Lower leg skin (tissue), 4 donors: Measurements from ENCODE around the gene GJB4. TPM values are rescaled to one million over a fixed set of nuclear protein-coding genes. Genes with fewer than 3 reads are reported as not detected.

ENCODE experiments used
- DNase-seq, 2 donors: peaks; one replicate each; pipeline ENCODE4 v3.0.0-alpha.2; 2019; ENCODE audit warnings: low spot score in 2 of 2
- H3K4me3 ChIP-seq: fragments of 200-600 bp; sonication (generic); 2 replicates; pipeline ENCODE4 v1.5.1; 2017; ENCODE audit warnings: mild to moderate bottlenecking, low read depth; ENCODE audit not compliant: poor library complexity, severe bottlenecking
- POLR2A ChIP-seq, 2 donors: fragments of 450-650 bp; IDR thresholded peaks; one replicate each; pipeline ENCODE4 v1.6.1; 2016 to 2017; ENCODE audit warnings: antibody characterized with exemption in 2 of 2, mild to moderate bottlenecking in 1 of 2, moderate library complexity in 1 of 2
- WGBS, 2 donors: methylation state at CpG; one replicate each; pipeline ENCODE4 v1.1.5; 2018; 5-methylcytosine and 5-hydroxymethylcytosine counted together
- intact Hi-C: fragments of 100-400 bp; cut with DNase I; formaldehyde crosslinking; loops from one replicate; pipeline ENCODE4 v1.15.0; 2023; ENCODE audit warnings: low total_unique reads
- total RNA-seq, 4 donors: library from RNA; depleted of rRNA; stranded (reverse); fragments of >200 nt; gene quantifications; one replicate each; pipeline ENCODE4 v1.1.0, GENCODE V29; 2016
- TF ChIP-seq, protein P1 (sequence below), 3 donors: fragments of 450-650 bp; IDR thresholded peaks; one replicate each; pipeline ENCODE4 v1.5.1; 2016; ENCODE audit warnings: antibody characterized with exemption in 3 of 3, mild to moderate bottlenecking in 3 of 3, moderate library complexity in 2 of 3

Gene GJB4
- total RNA-seq, 4 donors from 2014 or later, result 44.2 to 146 (median 55.8) TPM

DNA sequence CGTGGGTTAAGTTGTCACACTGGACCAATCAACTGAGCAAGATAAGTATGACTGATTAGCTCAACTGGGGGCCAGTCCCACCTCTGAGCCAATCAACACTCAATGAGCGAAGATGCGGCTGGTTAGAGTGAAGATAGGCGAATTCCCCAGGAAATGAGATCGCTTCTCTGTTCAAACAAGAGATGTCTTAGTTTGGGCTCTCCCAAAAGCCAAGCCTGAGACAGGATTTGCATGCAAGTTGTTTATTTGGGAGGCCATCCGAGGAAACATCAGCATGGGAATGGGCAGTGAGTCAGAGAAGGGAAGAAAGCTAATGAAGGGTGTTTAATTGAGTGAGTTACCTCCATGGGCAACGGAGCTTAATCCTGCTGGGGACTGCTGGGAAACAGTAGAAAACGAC, 9.5 kb upstream of the GJB4 start:
- no peak for DNase-seq
- no peak overlapping the region for H3K4me3 ChIP-seq
- TF ChIP-seq, protein P1, sequence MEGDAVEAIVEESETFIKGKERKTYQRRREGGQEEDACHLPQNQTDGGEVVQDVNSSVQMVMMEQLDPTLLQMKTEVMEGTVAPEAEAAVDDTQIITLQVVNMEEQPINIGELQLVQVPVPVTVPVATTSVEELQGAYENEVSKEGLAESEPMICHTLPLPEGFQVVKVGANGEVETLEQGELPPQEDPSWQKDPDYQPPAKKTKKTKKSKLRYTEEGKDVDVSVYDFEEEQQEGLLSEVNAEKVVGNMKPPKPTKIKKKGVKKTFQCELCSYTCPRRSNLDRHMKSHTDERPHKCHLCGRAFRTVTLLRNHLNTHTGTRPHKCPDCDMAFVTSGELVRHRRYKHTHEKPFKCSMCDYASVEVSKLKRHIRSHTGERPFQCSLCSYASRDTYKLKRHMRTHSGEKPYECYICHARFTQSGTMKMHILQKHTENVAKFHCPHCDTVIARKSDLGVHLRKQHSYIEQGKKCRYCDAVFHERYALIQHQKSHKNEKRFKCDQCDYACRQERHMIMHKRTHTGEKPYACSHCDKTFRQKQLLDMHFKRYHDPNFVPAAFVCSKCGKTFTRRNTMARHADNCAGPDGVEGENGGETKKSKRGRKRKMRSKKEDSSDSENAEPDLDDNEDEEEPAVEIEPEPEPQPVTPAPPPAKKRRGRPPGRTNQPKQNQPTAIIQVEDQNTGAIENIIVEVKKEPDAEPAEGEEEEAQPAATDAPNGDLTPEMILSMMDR (IDR thresholded peaks at IDR 0.05), result no peak
- TF ChIP-seq POLR2A (IDR thresholded peaks at IDR 0.05), result no peak
- WGBS, 2 donors, result 62 to 66% methylated on average over 8 of the region's 8 CpGs
- intact Hi-C loops, result no loop called here

DNA sequence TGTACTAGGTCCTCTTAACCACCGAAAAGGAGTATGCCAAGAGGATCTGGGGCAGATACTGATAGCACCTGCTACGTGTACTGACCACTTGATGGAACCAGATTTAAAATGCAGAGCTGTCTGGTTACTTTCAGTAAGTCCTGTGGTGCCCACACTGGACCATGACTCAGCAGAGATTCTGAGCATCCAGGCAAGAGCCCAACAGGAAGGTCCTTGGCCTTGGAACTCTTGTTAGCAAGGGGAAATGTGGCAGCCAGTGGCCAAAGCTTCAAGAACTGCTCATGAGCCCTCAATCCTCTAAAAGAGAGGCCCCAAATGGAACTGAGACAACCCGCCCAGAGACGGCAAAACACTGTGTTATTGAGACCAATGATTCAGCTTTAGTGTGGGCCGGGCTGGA, 8.9 kb upstream of the GJB4 start:
- no peak for DNase-seq
- intact Hi-C loops, result no loop called here
- WGBS, 2 donors, result 93% methylated on average over 5 of the region's 5 CpGs
- H3K4me3 ChIP-seq, result no peak overlapping the region
- TF ChIP-seq, protein P1 (IDR thresholded peaks at IDR 0.05), result no peak
- TF ChIP-seq POLR2A (IDR thresholded peaks at IDR 0.05), result no peak

DNA sequence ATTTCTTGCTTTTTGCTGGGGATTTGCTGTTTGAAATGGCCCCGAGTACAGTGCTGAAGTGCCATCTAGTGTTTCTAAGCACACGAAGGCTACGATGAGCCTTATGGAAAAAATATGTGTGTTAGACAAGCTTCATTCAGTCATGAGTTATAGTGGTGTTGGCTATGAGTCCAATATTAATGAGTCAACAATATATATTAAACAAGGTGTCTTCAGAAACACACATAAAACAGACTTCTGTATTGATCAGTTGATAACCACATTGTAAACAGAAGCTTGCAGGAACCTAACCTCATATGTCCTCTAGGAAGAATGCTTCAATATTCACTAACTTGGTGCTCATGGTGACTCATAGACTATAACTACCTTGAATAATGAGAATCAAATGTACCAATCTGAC, 6.4 kb upstream of the GJB4 start:
- no peak for TF ChIP-seq POLR2A (IDR thresholded peaks at IDR 0.05)
- TF ChIP-seq, protein P1 (IDR thresholded peaks at IDR 0.05), result no peak
- intact Hi-C loops, result no loop called here
- DNase-seq, result no peak
- no peak overlapping the region for H3K4me3 ChIP-seq
- WGBS, 2 donors, result 42 to 45% methylated on average over 3 of the region's 3 CpGs

DNA sequence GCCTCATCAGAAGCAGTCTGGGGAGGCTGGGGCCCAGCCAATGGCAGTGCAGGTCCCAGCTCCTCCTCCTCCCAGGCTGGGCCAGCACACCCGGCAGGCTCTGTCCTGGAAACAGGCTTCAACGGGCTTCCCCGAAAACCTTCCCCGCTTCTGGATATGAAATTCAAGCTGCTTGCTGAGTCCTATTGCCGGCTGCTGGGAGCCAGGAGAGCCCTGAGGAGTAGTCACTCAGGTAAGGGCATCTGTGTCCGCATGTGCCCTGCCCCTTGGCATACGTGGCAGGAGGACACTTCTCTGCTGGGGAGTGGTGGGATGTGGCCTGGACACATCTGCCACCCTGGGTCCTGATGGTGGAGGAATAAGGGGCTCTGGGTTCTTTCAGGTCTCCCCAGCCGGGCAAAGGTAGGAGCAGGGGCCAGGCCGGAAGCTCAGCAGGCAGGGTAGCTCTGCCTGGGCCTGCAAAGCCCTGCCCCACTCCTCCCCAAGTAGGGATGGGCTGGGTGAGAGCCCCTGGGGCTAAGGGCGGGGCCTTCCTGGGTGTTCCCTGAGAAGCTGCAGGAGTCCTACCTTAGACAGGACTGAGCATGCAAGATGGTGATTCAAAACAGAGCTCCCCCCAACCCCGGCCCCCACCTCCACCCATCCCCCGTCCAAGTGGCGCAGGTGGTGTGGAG, 4.4 kb upstream of the GJB4 start, which contains the start of gene GJB5:
GJB5 (plus strand) TSS at position 84 of the 674 bp plus-strand sequence. CDS start 2,284 bp downstream, outside the sequence.
- no peak for TF ChIP-seq POLR2A (IDR thresholded peaks at IDR 0.05)
- TF ChIP-seq, protein P1 (IDR thresholded peaks at IDR 0.05), result no peak
- intact Hi-C loops, result no loop called here
- H3K4me3 ChIP-seq, result no peak within 1 kb of the TSS
- DNase-seq, result peak; percentile 82 to 92
- 40 to 52% methylated on average over 1 to 12 of the region's 13 CpGs for WGBS, 2 donors

DNA sequence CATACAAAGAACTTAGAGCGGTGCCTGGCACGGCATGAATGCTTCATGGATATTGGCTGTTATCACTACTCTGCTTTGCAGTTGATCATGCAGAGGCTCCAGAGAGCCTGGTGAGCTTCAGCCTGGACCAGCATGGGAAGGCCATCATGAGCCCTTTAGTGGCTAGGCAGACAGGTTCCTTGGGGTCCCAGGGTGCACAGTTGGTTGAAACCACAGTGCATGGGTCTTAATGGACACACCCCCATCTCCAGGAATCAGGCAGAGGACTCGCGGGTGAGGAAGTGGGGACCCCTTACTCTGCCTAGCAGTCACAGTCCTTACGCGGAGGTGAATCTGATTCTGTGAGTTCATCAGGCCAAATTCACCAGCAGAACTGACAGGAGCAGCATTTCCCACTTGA, 3.6 kb upstream of the GJB4 start:
- no peak for DNase-seq
- whole genome bisulfite sequencing, 2 donors, result 69 to 70% methylated on average over 6 of the region's 6 CpGs
- intact Hi-C loops, result no loop called here
- no peak overlapping the region for H3K4me3 ChIP-seq
- no peak for TF ChIP-seq POLR2A (IDR thresholded peaks at IDR 0.05)
- TF ChIP-seq, protein P1 (IDR thresholded peaks at IDR 0.05), result no peak

DNA sequence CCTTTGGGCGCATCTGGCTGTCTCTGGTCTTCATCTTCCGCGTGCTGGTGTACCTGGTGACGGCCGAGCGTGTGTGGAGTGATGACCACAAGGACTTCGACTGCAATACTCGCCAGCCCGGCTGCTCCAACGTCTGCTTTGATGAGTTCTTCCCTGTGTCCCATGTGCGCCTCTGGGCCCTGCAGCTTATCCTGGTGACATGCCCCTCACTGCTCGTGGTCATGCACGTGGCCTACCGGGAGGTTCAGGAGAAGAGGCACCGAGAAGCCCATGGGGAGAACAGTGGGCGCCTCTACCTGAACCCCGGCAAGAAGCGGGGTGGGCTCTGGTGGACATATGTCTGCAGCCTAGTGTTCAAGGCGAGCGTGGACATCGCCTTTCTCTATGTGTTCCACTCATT, 2.2 kb upstream of the GJB4 start:
- DNase-seq, result no peak
- no peak for TF ChIP-seq POLR2A (IDR thresholded peaks at IDR 0.05)
- TF ChIP-seq, protein P1 (IDR thresholded peaks at IDR 0.05), result no peak
- intact Hi-C loops, result no loop called here
- H3K4me3 ChIP-seq, result no peak overlapping the region
- WGBS, 2 donors, result 90 to 98% methylated on average over 20 to 21 of the region's 21 CpGs
